ENCODE results near the gene TGFB3. TPM values are rescaled to one million over a fixed set of nuclear protein-coding genes. Genes with fewer than 3 reads are reported as not detected.
A peak's percentile ranks its signal among the peaks of the same experiment; 100 is the strongest.

Gene TGFB3
- total RNA-seq, 6 experiments from 2014 or later, result 4.3 to 60.1 (median 6.5) TPM

- H3K4me1 ChIP-seq, result peaks cover 0 to 14% (median 7%) of the 10 kb centered on the region in 4 donors
- 100% methylated on average over 2 of the region's 2 CpGs for WGBS (ENCODE audit: insufficient coverage, low coverage, low lambda C conversion rate, missing lambda C conversion rate)
- no peak for TF ChIP-seq CTCF (IDR thresholded peaks at IDR 0.05)
- no peak for TF ChIP-seq POLR2A (IDR thresholded peaks at IDR 0.05)
- no peak overlapping the region for H3K27ac ChIP-seq
- H3K27me3 ChIP-seq, result no peaks in the 10 kb centered on the region
- DNase-seq (no peak), ATAC-seq (peak in 1 of 4 donors; percentile 20)
- intact Hi-C loops (cut with DNase I), result no loop called here
- peaks cover 0 to 6% (median 2%) of the 10 kb centered on the region in 4 donors for H3K36me3 ChIP-seq
- H3K4me3 ChIP-seq, result no peak overlapping the region
- H3K9me3 ChIP-seq, result no peaks in the 10 kb centered on the region
Measured at GRCh38 chr14:76007852-76008251, 26.1 kb upstream of the TGFB3 start.

- WGBS (ENCODE audit: insufficient coverage, low coverage, low lambda C conversion rate, missing lambda C conversion rate), result no CpG with 5 or more reads among the region's 1 CpG
- no peak overlapping the region for H3K27ac ChIP-seq
- DNase-seq (no peak), ATAC-seq (no peak)
- peaks cover 0 to 6% (median 2%) of the 10 kb centered on the region in 4 donors for H3K36me3 ChIP-seq
- TF ChIP-seq POLR2A (IDR thresholded peaks at IDR 0.05) (no peak), CTCF (IDR thresholded peaks at IDR 0.05) (no peak)
- peaks cover 0 to 14% (median 6%) of the 10 kb centered on the region in 4 donors for H3K4me1 ChIP-seq
- no peaks in the 10 kb centered on the region for H3K9me3 ChIP-seq
- intact Hi-C loops (cut with DNase I), result no loop called here
- H3K4me3 ChIP-seq, result no peak overlapping the region
- H3K27me3 ChIP-seq, result no peaks in the 10 kb centered on the region
Measured at GRCh38 chr14:76007379-76007778, 25.6 kb upstream of the TGFB3 start.

- H3K9me3 ChIP-seq, result no peaks in the 10 kb centered on the region
- H3K27me3 ChIP-seq, result no peaks in the 10 kb centered on the region
- DNase-seq (no peak), ATAC-seq (no peak)
- peaks cover 0 to 10% (median 3%) of the 10 kb centered on the region in 4 donors for H3K36me3 ChIP-seq
- H3K4me3 ChIP-seq, result no peak overlapping the region
- TF ChIP-seq POLR2A (IDR thresholded peaks at IDR 0.05) (no peak), CTCF (IDR thresholded peaks at IDR 0.05) (no peak)
- 77% methylated on average over 2 of the region's 2 CpGs for WGBS (ENCODE audit: insufficient coverage, low coverage, low lambda C conversion rate, missing lambda C conversion rate)
- H3K27ac ChIP-seq, result no peak overlapping the region
- H3K4me1 ChIP-seq, result peaks cover 0 to 3% (median under 1%) of the 10 kb centered on the region in 4 donors
- intact Hi-C loops (cut with DNase I), result no loop called here
Measured at GRCh38 chr14:76006253-76006652, 24.5 kb upstream of the TGFB3 start.

DNA sequence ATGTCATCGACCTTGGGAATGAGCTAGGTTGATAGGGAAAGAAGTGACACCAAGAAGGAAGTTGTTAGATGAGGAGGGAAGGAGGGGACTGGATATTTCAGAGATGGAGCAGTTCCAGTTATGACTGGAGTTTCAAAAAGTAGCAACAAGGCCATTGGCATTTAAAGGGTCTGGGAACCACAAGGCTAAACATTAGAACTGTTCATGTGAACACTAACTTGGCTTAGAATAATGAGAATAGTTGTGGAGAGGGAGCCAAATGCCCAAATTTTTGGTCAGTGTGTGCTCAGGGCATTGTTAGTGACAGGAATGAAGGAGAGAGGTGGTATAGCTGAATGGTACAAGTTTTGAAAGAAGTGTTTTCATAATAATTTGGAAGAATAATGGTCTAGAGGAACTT lies 20.6 kb upstream of the TGFB3 start:
- Histone ChIP-seq H3K36me3 (peaks cover 0 to 32% (median 9%) of the 10 kb centered on the region in 4 donors), H3K4me3 (no peak overlapping the region), H3K27ac (no peak overlapping the region), H3K4me1 (no peaks in the 10 kb centered on the region), H3K27me3 (no peaks in the 10 kb centered on the region), H3K9me3 (no peaks in the 10 kb centered on the region)
- 86% methylated on average over 1 of the region's 1 CpG for WGBS (ENCODE audit: insufficient coverage, low coverage, low lambda C conversion rate, missing lambda C conversion rate)
- TF ChIP-seq CTCF (IDR thresholded peaks at IDR 0.05) (no peak), POLR2A (IDR thresholded peaks at IDR 0.05) (no peak)
- ATAC-seq (no peak), DNase-seq (no peak)
- intact Hi-C loops (cut with DNase I), result no loop called here
